ENCODE measurements around the gene LARGE1. TPM values are rescaled to one million over a fixed set of nuclear protein-coding genes. Genes with fewer than 3 reads are reported as not detected.
"Not testable (repeated sequence)": the region's sequence is repeated elsewhere in the genome, so short reads cannot be mapped to it uniquely, and the experiment has no call there.

Gene LARGE1
- polyA plus RNA-seq, 1 experiment = 8.5 TPM

DNA sequence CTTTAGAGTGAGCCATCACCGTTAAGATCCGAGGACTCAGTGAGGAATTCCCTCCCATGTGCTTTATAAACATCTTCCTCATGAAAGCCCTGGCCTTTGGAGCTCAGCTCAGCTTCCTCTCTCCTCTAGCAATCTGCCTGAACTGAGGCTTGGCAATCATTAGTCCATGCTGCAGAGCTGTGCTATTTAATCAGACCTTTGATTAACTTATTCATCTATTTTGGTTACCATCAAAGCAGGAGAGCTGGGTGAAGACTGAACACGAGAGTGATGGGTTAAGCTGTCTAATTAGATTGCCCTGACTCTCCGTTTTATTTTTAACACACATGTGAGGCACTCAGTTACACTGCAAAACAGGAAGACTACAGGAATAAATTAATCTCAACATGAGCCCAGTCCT, 351.3 kb downstream of the LARGE1 start:
- H3K4me3 ChIP-seq (ENCODE audit: low read depth, low read length) = no peak overlapping the region
- CTCF ChIA-PET = interaction anchor here (1.4 kb wide), 1 partner anchor 10 kb away, joined by 4 read pairs; no protein-coding TSS in a partner anchor
- no peaks in the 10 kb centered on the region for H3K36me3 ChIP-seq (ENCODE audit: control insufficient read depth, insufficient read depth, low read length)
- DNase-seq (ENCODE audit: low read depth) = no peak
- TF ChIP-seq CTCF (IDR thresholded peaks at IDR 0.05; ENCODE audit: insufficient read depth, low read depth, low read length) = no peak
- no peaks in the 10 kb centered on the region for H3K27me3 ChIP-seq (ENCODE audit: control insufficient read depth, insufficient read depth, low read length)
- POLR2A ChIA-PET = no interaction called here

DNA sequence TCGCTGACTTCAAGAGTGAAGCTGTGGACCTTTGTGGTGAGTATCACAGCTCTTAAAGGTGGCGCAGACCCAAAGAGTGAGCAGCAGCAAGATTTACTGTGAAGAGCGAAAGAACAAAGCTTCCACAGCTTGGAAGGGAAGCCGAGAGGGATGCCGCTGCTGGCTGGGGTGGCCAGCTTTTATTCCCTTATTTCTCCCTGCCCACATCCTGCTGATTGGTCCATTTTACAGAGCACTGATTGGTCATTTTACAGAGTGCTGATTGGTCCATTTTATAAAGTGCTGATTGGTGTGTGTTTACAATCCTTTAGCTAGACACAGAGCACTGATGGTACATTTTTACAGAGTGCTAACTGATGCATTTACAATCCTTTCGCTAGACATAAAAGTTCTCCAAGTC, 353.8 kb downstream of the LARGE1 start:
- H3K36me3 ChIP-seq (ENCODE audit: control insufficient read depth, insufficient read depth, low read length); POLR2A ChIA-PET; DNase-seq (ENCODE audit: low read depth); H3K27me3 ChIP-seq (ENCODE audit: control insufficient read depth, insufficient read depth, low read length); H3K4me3 ChIP-seq (ENCODE audit: low read depth, low read length): not testable (repeated sequence)
- CTCF ChIA-PET = interaction anchor here (0.5 to 1.2 kb wide), 3 partner anchors 13 to 324 kb away, joined by 3 to 4 read pairs (median 4); no protein-coding TSS in a partner anchor

DNA sequence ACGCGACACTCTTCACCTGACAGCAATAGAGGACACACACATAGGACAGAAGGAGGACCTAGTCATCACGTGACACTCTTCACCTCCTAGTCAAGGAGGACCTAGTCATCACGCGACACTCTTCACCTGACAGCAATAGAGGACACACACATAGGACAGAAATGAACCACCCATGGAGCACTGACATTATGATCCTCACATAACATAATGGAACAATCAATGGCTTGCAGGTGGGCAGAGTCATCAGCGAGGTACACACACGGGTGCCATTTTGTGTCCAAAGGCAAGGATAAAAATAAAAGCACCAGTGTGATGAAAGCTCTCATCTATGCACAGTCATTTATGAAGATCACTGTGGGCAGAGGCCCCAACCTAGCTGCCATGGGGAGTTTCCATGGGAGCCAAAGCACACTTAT, 354.7 kb downstream of the LARGE1 start:
- Histone ChIP-seq H3K4me3 (ENCODE audit: low read depth, low read length) (no peak overlapping the region), H3K36me3 (ENCODE audit: control insufficient read depth, insufficient read depth, low read length) (no peaks in the 10 kb centered on the region), H3K27me3 (ENCODE audit: control insufficient read depth, insufficient read depth, low read length) (no peaks in the 10 kb centered on the region)
- ChIA-PET POLR2A (no interaction called here), CTCF (interaction anchor here (0.7 kb wide), 1 partner anchor 508 kb away, joined by 3 read pairs; no protein-coding TSS in a partner anchor)
- no peak for TF ChIP-seq CTCF (IDR thresholded peaks at IDR 0.05; ENCODE audit: insufficient read depth, low read depth, low read length)
- DNase-seq (ENCODE audit: low read depth) = no peak

DNA sequence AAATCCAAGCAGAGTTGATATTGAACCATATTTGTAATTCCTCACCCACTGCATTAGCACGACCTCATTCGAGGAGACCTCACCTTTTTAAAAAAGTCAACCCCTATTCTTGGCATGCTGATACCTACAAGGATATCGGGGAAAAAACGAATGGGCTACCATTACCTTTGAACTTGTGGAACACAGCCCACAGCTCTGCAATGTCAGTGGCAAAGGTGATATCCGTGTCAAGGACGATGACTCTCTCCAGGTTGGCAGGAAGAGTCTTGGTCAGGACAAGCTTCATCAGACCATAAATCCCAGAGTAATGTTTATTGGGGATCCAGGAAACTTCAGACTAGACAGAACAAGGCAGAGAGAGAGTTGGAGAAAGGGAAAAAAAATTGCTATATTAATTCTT, 355.6 kb downstream of the LARGE1 start:
- CTCF ChIA-PET = interaction anchor here (0.7 kb wide), 1 partner anchor 507 kb away, joined by 3 read pairs; no protein-coding TSS in a partner anchor

GRCh38 chr22:33563220-33563964, 356.9 kb downstream of the LARGE1 start:
- CTCF ChIA-PET = interaction anchor here (0.7 to 1.7 kb wide), 4 partner anchors 16 to 262 kb away, joined by 3 to 6 read pairs (median 3); no protein-coding TSS in a partner anchor
- POLR2A ChIA-PET = no interaction called here
- Histone ChIP-seq H3K27me3 (ENCODE audit: control insufficient read depth, insufficient read depth, low read length) (no peaks in the 10 kb centered on the region), H3K4me3 (ENCODE audit: low read depth, low read length) (no peak overlapping the region), H3K36me3 (ENCODE audit: control insufficient read depth, insufficient read depth, low read length) (no peaks in the 10 kb centered on the region)
- TF ChIP-seq CTCF (IDR thresholded peaks at IDR 0.05; ENCODE audit: insufficient read depth, low read depth, low read length) = no peak
- no peak for DNase-seq (ENCODE audit: low read depth)

More for the DNA sequence above, 355.6 kb downstream of the LARGE1 start:
- no peak for TF ChIP-seq CTCF (IDR thresholded peaks at IDR 0.05; ENCODE audit: insufficient read depth, low read depth, low read length)
- DNase-seq (ENCODE audit: low read depth) = no peak
- POLR2A ChIA-PET = no interaction called here
- Histone ChIP-seq H3K4me3 (ENCODE audit: low read depth, low read length) (no peak overlapping the region), H3K27me3 (ENCODE audit: control insufficient read depth, insufficient read depth, low read length) (no peaks in the 10 kb centered on the region), H3K36me3 (ENCODE audit: control insufficient read depth, insufficient read depth, low read length) (no peaks in the 10 kb centered on the region)

All from BJ (cell line).